OCI-LY3 (cell line): Measurements from ENCODE around the gene LAP3.

Experiments
- H2AFZ ChIP-seq: fragments of 200-600, 300-600 bp; shearing (Covaris generic); 2 replicates; pipeline ENCODE4 v1.6.0; 2014; ENCODE audit warnings: antibody characterized with exemption, low read depth, low read length
- H3K27ac ChIP-seq: fragments of 200-600, 300-600 bp; sonication (generic); 2 replicates; pipeline ENCODE4 v1.5.1; 2014; ENCODE audit warnings: mild to moderate bottlenecking, low read length, moderate library complexity, mixed read lengths
- H3K27me3 ChIP-seq: fragments of 200-600, 300-600 bp; sonication (generic); 2 replicates; pipeline ENCODE4 v1.6.1; 2014; ENCODE audit warnings: low read depth, low read length, mixed read lengths
- H3K36me3 ChIP-seq: fragments of 200-600, 300-600 bp; sonication (generic); replicated peaks from 2 replicates; pipeline ENCODE3; 2014; ENCODE audit warnings: low read depth, low read length, mixed read lengths
- H3K4me1 ChIP-seq: fragments of 300-600, 200-600 bp; sonication (generic); 2 replicates; pipeline ENCODE4 v1.6.1; 2014; ENCODE audit warnings: low read length, mixed read lengths
- H3K4me2 ChIP-seq: fragments of 200-600, 300-600 bp; sonication (generic); 2 replicates; pipeline ENCODE4 v1.6.1; 2014; ENCODE audit warnings: low read length, mixed read lengths
- H3K4me3 ChIP-seq: fragments of 300-600, 200-600 bp; sonication (generic); 2 replicates; pipeline ENCODE4 v1.5.1; 2014; ENCODE audit warnings: antibody characterized with exemption, mild to moderate bottlenecking, low read length, moderate library complexity
- H3K79me2 ChIP-seq: fragments of 300-600, 200-600 bp; shearing (Covaris generic); 2 replicates; pipeline ENCODE4 v1.6.1; 2014; ENCODE audit warnings: mild to moderate bottlenecking, low read length, mixed read lengths
- H3K9ac ChIP-seq: fragments of 300-600, 200-600 bp; shearing (Covaris generic); 2 replicates; pipeline ENCODE4 v1.6.0; 2014; ENCODE audit warnings: mild to moderate bottlenecking, low read length, moderate library complexity
- H3K9me3 ChIP-seq: fragments of 200-600, 300-600 bp; shearing (Covaris generic); 2 replicates; pipeline ENCODE4 v1.6.1; 2014; ENCODE audit warnings: low read length, mixed read lengths; ENCODE audit not compliant: insufficient read depth
- H4K20me1 ChIP-seq: fragments of 200-600, 300-600 bp; sonication (generic); 2 replicates; pipeline ENCODE4 v1.6.1; 2016; ENCODE audit warnings: low read length, mixed read lengths; ENCODE audit not compliant: insufficient read depth
- CTCF ChIP-seq: fragments of 200-600, 300-600 bp; sonication (generic); IDR thresholded peaks from 2 replicates; pipeline ENCODE4 v1.5.1; 2014; ENCODE audit warnings: antibody characterized with exemption, low read length, low read depth
- EZH2phosphoT487 ChIP-seq: fragments of 200-600 bp; shearing (Covaris generic); IDR thresholded peaks from 2 replicates; pipeline ENCODE4 v1.6.1; 2018; ENCODE audit warnings: antibody characterized with exemption, mixed run types, low read depth

LAP3 gene

GRCh38 chr4:17552427-17552826, 24.6 kb upstream of the LAP3 start:
- Histone ChIP-seq H3K4me3 (no peak overlapping the region), H3K4me1 (0 out of 2 replicates have a peak, but pooled peaks cover 4% of the 10 kb centered on the region), H3K27me3 (no peaks in the 10 kb centered on the region; the same call in 1 of the 2 replicates), H3K79me2 (no peaks in the 10 kb centered on the region), H2AFZ (no peak overlapping the region), H3K9me3 (no peaks in the 10 kb centered on the region), H3K36me3 (no peaks in the 10 kb centered on the region), H3K9ac (no peak overlapping the region), H3K27ac (no peak overlapping the region), H4K20me1 (no peaks in the 10 kb centered on the region), H3K4me2 (no peak overlapping the region)
- TF ChIP-seq CTCF (no peak), EZH2phosphoT487 (no peak)

- no peak overlapping the region for H2AFZ ChIP-seq
These were observed 22.4 kb upstream of the LAP3 start for GRCh38 chr4:17554568-17554967.

GRCh38 chr4:17556498-17556897, 20.5 kb upstream of the LAP3 start:
- no peaks in the 10 kb centered on the region for H4K20me1 ChIP-seq
- no peak overlapping the region for H2AFZ ChIP-seq
- TF ChIP-seq CTCF (no peak), EZH2phosphoT487 (no peak)
- H3K36me3 ChIP-seq: no peaks in the 10 kb centered on the region
- no peak overlapping the region for H3K4me3 ChIP-seq
- H3K9ac ChIP-seq: no peak overlapping the region
- H3K79me2 ChIP-seq: no peaks in the 10 kb centered on the region
- H3K27me3 ChIP-seq: no peaks in the 10 kb centered on the region
- no peak overlapping the region for H3K27ac ChIP-seq
- no peaks in the 10 kb centered on the region for H3K4me1 ChIP-seq
- H3K9me3 ChIP-seq: no peaks in the 10 kb centered on the region
- H3K4me2 ChIP-seq: no peak overlapping the region

More at GRCh38 chr4:17554568-17554967, 22.4 kb upstream of the LAP3 start:
- no peaks in the 10 kb centered on the region for H3K4me1 ChIP-seq
- no peak for TF ChIP-seq EZH2phosphoT487
- no peak for TF ChIP-seq CTCF
- no peak overlapping the region for H3K4me3 ChIP-seq
- no peaks in the 10 kb centered on the region for H3K9me3 ChIP-seq
- H3K4me2 ChIP-seq: no peak overlapping the region
- H3K36me3 ChIP-seq: no peaks in the 10 kb centered on the region
- H3K79me2 ChIP-seq: no peaks in the 10 kb centered on the region
- no peaks in the 10 kb centered on the region; the same call in 1 of the 2 replicates for H3K27me3 ChIP-seq
- H3K27ac ChIP-seq: no peak overlapping the region
- no peak overlapping the region for H3K9ac ChIP-seq
- H4K20me1 ChIP-seq: no peaks in the 10 kb centered on the region

GRCh38 chr4:17557880-17558279, 19.1 kb upstream of the LAP3 start:
- TF ChIP-seq CTCF: no peak
- TF ChIP-seq EZH2phosphoT487: no peak
- no peak overlapping the region for H3K4me2 ChIP-seq
- no peak overlapping the region for H3K27ac ChIP-seq
- H3K27me3 ChIP-seq: no peaks in the 10 kb centered on the region
- H3K9ac ChIP-seq: no peak overlapping the region
- no peaks in the 10 kb centered on the region for H3K4me1 ChIP-seq
- H4K20me1 ChIP-seq: no peaks in the 10 kb centered on the region
- no peak overlapping the region for H3K4me3 ChIP-seq
- no peak overlapping the region for H2AFZ ChIP-seq
- H3K79me2 ChIP-seq: no peaks in the 10 kb centered on the region
- no peaks in the 10 kb centered on the region for H3K9me3 ChIP-seq
- no peaks in the 10 kb centered on the region for H3K36me3 ChIP-seq
